GM23338 (cell line): Measurements from ENCODE around the gene EXO1. TPM values are rescaled to one million over a fixed set of nuclear protein-coding genes. Genes with fewer than 3 reads are reported as not detected.

Source experiments
- ATAC-seq: fragments of 200-7000 bp; cut with Tn5 transposase; 3 replicates; pipeline ENCODE4 v1.9.1; 2020
- DNase-seq: peaks from one replicate; pipeline ENCODE4 v3.0.0-alpha.2; 2015; ENCODE audit warnings: low spot score
- H2AFZ ChIP-seq: fragments of 200-600 bp; sonication (generic); 2 replicates; pipeline ENCODE4 v1.8.0; 2016; ENCODE audit warnings: antibody characterized with exemption, mild to moderate bottlenecking, moderate library complexity
- H3F3A ChIP-seq: fragments of 200-600 bp; sonication (generic); replicated peaks from 2 replicates; pipeline ENCODE4 v1.8.0; 2017; ENCODE audit warnings: antibody characterized with exemption, mixed run types, low read depth
- H3K27ac ChIP-seq: fragments of 200-600 bp; sonication (generic); 2 replicates; pipeline ENCODE4 v1.6.1; 2016; ENCODE audit warnings: low read depth
- H3K27me3 ChIP-seq: fragments of 200-600 bp; sonication (generic); 2 replicates; pipeline ENCODE4 v1.8.0; 2016; ENCODE audit warnings: mild to moderate bottlenecking, mixed run types, moderate library complexity; ENCODE audit not compliant: insufficient read depth
- H3K36me3 ChIP-seq: fragments of 200-600 bp; sonication (generic); 2 replicates; pipeline ENCODE4 v1.8.0; 2016; ENCODE audit warnings: mild to moderate bottlenecking; ENCODE audit not compliant: insufficient read depth
- H3K4me1 ChIP-seq: fragments of 200-600 bp; sonication (generic); 2 replicates; pipeline ENCODE4 v1.8.0; 2016; ENCODE audit warnings: mild to moderate bottlenecking, moderate library complexity; ENCODE audit not compliant: insufficient read depth
- H3K4me2 ChIP-seq: fragments of 200-600 bp; sonication (generic); 2 replicates; pipeline ENCODE4 v1.7.1; 2017; ENCODE audit warnings: mixed run types
- H3K4me3 ChIP-seq: fragments of 200-600 bp; sonication (generic); 2 replicates; pipeline ENCODE4 v1.6.1; 2016; ENCODE audit warnings: mixed run types
- H3K79me2 ChIP-seq: fragments of 200-600 bp; sonication (generic); replicated peaks from 2 replicates; pipeline ENCODE4 v1.8.0; 2017; ENCODE audit warnings: mild to moderate bottlenecking; ENCODE audit not compliant: insufficient read depth
- H3K9me2 ChIP-seq: fragments of 200-600 bp; sonication (generic); 2 replicates; pipeline ENCODE4 v1.8.0; 2017; ENCODE audit not compliant: insufficient read depth
- H4K20me1 ChIP-seq: fragments of 200-600 bp; sonication (generic); replicated peaks from 2 replicates; pipeline ENCODE4 v1.8.0; 2017; ENCODE audit warnings: mild to moderate bottlenecking; ENCODE audit not compliant: insufficient read depth
- H3K27ac Mint-ChIP-seq: 2 replicates; pipeline ENCODE4 v1.8.0; 2020; ENCODE audit warnings: inconsistent platforms, mild to moderate bottlenecking, moderate library complexity, mixed read lengths
- H3K27me3 Mint-ChIP-seq: 3 replicates; pipeline ENCODE4 v1.8.0; 2022; ENCODE audit warnings: low read depth, mild to moderate bottlenecking, moderate library complexity, mixed read lengths, inconsistent platforms; ENCODE audit not compliant: insufficient read depth, poor library complexity
- H3K36me3 Mint-ChIP-seq: 3 replicates; pipeline ENCODE4 v1.8.0; 2021; ENCODE audit warnings: low read depth, mild to moderate bottlenecking, inconsistent platforms, moderate library complexity, mixed read lengths
- H3K4me1 Mint-ChIP-seq: 3 replicates; pipeline ENCODE4 v1.8.0; 2020; ENCODE audit warnings: mild to moderate bottlenecking, inconsistent platforms, mixed read lengths
- H3K4me3 Mint-ChIP-seq: 3 replicates; pipeline ENCODE4 v1.8.0; 2021; ENCODE audit warnings: moderate library complexity, mild to moderate bottlenecking, inconsistent platforms, mixed read lengths
- H3K9me3 Mint-ChIP-seq: 3 replicates; pipeline ENCODE4 v1.8.0; 2020; ENCODE audit warnings: moderate library complexity, mild to moderate bottlenecking, inconsistent platforms, mixed read lengths
- CREB1 ChIP-seq: fragments of 250-450 bp; sonication (Bioruptor Pico); IDR thresholded peaks from 2 replicates; pipeline ENCODE4 v1.5.0; 2020; ENCODE audit warnings: low read depth, mild to moderate bottlenecking, moderate library complexity
- EZH2 ChIP-seq: fragments of 200-600 bp; sonication (generic); IDR thresholded peaks from one replicate; pipeline ENCODE4 v1.8.0; 2017; ENCODE audit warnings: antibody characterized with exemption, mild to moderate bottlenecking, low read depth; ENCODE audit not compliant: unreplicated experiment
- EZH2phosphoT487 ChIP-seq: fragments of 200-600 bp; sonication (generic); IDR thresholded peaks from one replicate; pipeline ENCODE4 v1.8.1; 2018; ENCODE audit warnings: antibody characterized with exemption; ENCODE audit not compliant: unreplicated experiment
- JUNB ChIP-seq: IDR thresholded peaks from one replicate; pipeline ENCODE4 v1.6.1; 2016; ENCODE audit warnings: antibody characterized with exemption; ENCODE audit not compliant: unreplicated experiment
- NANOG ChIP-seq: IDR thresholded peaks from 2 replicates; pipeline ENCODE4 v1.6.1; 2016; ENCODE audit warnings: antibody characterized with exemption, borderline replicate concordance
- POLR2AphosphoS5 ChIP-seq: IDR thresholded peaks from 2 replicates; pipeline ENCODE4 v1.6.1; 2016; ENCODE audit warnings: antibody characterized with exemption, low read depth
- STAT1 ChIP-seq: IDR thresholded peaks from one replicate; pipeline ENCODE4 v1.6.1; 2016; ENCODE audit warnings: antibody characterized with exemption; ENCODE audit not compliant: unreplicated experiment
- ZNF114 ChIP-seq: fragments of 250-450 bp; sonication (Bioruptor Pico); IDR thresholded peaks from 2 replicates; pipeline ENCODE4 v1.5.0; 2020; ENCODE audit warnings: mild to moderate bottlenecking, moderate library complexity
- ZNF331 ChIP-seq: fragments of 250-450 bp; sonication (Bioruptor Pico); IDR thresholded peaks from 2 replicates; pipeline ENCODE4 v1.5.0; 2020; ENCODE audit warnings: low read depth, mild to moderate bottlenecking, moderate library complexity
- polyA plus RNA-seq: library from polyadenylated mRNA; unstranded; fragments of >200 nt; fragmentation: Nextera tagmentation; extraction: Ambion mirVana; gene quantifications from 2 replicates; pipeline ENCODE4 v1.2.1, GENCODE V29; 2016
- total RNA-seq: library from RNA; depleted of rRNA; stranded (reverse); fragments of >200 nt; shearing (Covaris generic); gene quantifications from 2 replicates; pipeline ENCODE4 v1.2.3, GENCODE V29; 2014
- TF ChIP-seq, protein P1 (sequence below): IDR thresholded peaks from one replicate; pipeline ENCODE4 v1.6.1; 2018; ENCODE audit warnings: antibody characterized with exemption; ENCODE audit not compliant: unreplicated experiment
- TF ChIP-seq, protein P2 (sequence below): fragments of 250-450 bp; sonication (Bioruptor Pico); IDR thresholded peaks from 2 replicates; pipeline ENCODE4 v1.5.0; 2020; ENCODE audit warnings: mild to moderate bottlenecking, moderate library complexity
- TF ChIP-seq, protein P3 (sequence below), 2 experiments: fragments of 200-600 bp in 1 of 2; sonication (generic) in 1 of 2; conservative IDR thresholded peaks; 2 replicates each; pipeline versions ENCODE4 v1.5.1 to v1.6.1; 2016 to 2017; ENCODE audit warnings: antibody characterized with exemption in 2 of 2, low read depth in 2 of 2, mild to moderate bottlenecking in 2 of 2, moderate library complexity in 1 of 2
- TF ChIP-seq, protein P4 (sequence below): IDR thresholded peaks from 2 replicates; pipeline ENCODE4 v1.6.1; 2016; ENCODE audit warnings: antibody characterized with exemption

Gene EXO1
- total and polyA plus RNA-seq, 2 experiments from 2014 or later: 16.2 to 34.0 TPM

DNA sequence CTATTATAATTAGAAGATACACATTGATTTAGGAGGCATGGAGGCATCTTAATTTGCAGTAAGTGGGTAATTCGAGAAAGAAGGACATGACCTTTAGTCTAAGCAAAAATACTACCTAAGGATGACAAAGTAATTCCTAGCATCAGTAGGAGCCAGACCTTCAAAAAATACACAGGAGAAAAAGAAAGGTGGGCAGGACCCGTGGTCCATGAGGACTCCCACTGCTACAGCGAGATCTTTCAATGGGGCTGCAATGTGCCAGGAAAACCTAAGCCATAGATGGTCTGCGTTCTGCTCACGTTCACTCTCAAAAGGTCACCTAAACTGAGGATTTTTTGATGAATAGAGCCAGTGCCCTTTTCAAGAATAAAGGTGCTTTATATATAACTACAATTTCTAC lies 10.6 kb upstream of the EXO1 start:
- no peak overlapping the region for H3K27ac ChIP-seq

More for the DNA sequence above, 10.6 kb upstream of the EXO1 start:
- Mint-ChIP-seq H3K27ac (no peak overlapping the region), H3K4me1 (no peaks in the 10 kb centered on the region), H3K27me3 (no peaks in the 10 kb centered on the region), H3K9me3 (no peaks in the 10 kb centered on the region), H3K4me3 (no peak overlapping the region), H3K36me3 (no peaks in the 10 kb centered on the region)
- Histone ChIP-seq H3F3A (no peaks in the 10 kb centered on the region), H3K27me3 (no peaks in the 10 kb centered on the region), H3K4me3 (no peak overlapping the region), H3K4me1 (no peaks in the 10 kb centered on the region), H3K4me2 (no peak overlapping the region), H4K20me1 (no peaks in the 10 kb centered on the region), H3K9me2 (no peaks in the 10 kb centered on the region), H2AFZ (no peak overlapping the region), H3K36me3 (no peaks in the 10 kb centered on the region), H3K79me2 (no peaks in the 10 kb centered on the region)
- no peak for TF ChIP-seq STAT1
- TF ChIP-seq, protein P1, sequence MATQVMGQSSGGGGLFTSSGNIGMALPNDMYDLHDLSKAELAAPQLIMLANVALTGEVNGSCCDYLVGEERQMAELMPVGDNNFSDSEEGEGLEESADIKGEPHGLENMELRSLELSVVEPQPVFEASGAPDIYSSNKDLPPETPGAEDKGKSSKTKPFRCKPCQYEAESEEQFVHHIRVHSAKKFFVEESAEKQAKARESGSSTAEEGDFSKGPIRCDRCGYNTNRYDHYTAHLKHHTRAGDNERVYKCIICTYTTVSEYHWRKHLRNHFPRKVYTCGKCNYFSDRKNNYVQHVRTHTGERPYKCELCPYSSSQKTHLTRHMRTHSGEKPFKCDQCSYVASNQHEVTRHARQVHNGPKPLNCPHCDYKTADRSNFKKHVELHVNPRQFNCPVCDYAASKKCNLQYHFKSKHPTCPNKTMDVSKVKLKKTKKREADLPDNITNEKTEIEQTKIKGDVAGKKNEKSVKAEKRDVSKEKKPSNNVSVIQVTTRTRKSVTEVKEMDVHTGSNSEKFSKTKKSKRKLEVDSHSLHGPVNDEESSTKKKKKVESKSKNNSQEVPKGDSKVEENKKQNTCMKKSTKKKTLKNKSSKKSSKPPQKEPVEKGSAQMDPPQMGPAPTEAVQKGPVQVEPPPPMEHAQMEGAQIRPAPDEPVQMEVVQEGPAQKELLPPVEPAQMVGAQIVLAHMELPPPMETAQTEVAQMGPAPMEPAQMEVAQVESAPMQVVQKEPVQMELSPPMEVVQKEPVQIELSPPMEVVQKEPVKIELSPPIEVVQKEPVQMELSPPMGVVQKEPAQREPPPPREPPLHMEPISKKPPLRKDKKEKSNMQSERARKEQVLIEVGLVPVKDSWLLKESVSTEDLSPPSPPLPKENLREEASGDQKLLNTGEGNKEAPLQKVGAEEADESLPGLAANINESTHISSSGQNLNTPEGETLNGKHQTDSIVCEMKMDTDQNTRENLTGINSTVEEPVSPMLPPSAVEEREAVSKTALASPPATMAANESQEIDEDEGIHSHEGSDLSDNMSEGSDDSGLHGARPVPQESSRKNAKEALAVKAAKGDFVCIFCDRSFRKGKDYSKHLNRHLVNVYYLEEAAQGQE: no peak
- no peak for TF ChIP-seq EZH2phosphoT487
- no peak for TF ChIP-seq CREB1
- no peak for TF ChIP-seq JUNB
- TF ChIP-seq EZH2: no peak
- TF ChIP-seq ZNF114 (CRISPR knock-in tag): no peak
- TF ChIP-seq, protein P2, sequence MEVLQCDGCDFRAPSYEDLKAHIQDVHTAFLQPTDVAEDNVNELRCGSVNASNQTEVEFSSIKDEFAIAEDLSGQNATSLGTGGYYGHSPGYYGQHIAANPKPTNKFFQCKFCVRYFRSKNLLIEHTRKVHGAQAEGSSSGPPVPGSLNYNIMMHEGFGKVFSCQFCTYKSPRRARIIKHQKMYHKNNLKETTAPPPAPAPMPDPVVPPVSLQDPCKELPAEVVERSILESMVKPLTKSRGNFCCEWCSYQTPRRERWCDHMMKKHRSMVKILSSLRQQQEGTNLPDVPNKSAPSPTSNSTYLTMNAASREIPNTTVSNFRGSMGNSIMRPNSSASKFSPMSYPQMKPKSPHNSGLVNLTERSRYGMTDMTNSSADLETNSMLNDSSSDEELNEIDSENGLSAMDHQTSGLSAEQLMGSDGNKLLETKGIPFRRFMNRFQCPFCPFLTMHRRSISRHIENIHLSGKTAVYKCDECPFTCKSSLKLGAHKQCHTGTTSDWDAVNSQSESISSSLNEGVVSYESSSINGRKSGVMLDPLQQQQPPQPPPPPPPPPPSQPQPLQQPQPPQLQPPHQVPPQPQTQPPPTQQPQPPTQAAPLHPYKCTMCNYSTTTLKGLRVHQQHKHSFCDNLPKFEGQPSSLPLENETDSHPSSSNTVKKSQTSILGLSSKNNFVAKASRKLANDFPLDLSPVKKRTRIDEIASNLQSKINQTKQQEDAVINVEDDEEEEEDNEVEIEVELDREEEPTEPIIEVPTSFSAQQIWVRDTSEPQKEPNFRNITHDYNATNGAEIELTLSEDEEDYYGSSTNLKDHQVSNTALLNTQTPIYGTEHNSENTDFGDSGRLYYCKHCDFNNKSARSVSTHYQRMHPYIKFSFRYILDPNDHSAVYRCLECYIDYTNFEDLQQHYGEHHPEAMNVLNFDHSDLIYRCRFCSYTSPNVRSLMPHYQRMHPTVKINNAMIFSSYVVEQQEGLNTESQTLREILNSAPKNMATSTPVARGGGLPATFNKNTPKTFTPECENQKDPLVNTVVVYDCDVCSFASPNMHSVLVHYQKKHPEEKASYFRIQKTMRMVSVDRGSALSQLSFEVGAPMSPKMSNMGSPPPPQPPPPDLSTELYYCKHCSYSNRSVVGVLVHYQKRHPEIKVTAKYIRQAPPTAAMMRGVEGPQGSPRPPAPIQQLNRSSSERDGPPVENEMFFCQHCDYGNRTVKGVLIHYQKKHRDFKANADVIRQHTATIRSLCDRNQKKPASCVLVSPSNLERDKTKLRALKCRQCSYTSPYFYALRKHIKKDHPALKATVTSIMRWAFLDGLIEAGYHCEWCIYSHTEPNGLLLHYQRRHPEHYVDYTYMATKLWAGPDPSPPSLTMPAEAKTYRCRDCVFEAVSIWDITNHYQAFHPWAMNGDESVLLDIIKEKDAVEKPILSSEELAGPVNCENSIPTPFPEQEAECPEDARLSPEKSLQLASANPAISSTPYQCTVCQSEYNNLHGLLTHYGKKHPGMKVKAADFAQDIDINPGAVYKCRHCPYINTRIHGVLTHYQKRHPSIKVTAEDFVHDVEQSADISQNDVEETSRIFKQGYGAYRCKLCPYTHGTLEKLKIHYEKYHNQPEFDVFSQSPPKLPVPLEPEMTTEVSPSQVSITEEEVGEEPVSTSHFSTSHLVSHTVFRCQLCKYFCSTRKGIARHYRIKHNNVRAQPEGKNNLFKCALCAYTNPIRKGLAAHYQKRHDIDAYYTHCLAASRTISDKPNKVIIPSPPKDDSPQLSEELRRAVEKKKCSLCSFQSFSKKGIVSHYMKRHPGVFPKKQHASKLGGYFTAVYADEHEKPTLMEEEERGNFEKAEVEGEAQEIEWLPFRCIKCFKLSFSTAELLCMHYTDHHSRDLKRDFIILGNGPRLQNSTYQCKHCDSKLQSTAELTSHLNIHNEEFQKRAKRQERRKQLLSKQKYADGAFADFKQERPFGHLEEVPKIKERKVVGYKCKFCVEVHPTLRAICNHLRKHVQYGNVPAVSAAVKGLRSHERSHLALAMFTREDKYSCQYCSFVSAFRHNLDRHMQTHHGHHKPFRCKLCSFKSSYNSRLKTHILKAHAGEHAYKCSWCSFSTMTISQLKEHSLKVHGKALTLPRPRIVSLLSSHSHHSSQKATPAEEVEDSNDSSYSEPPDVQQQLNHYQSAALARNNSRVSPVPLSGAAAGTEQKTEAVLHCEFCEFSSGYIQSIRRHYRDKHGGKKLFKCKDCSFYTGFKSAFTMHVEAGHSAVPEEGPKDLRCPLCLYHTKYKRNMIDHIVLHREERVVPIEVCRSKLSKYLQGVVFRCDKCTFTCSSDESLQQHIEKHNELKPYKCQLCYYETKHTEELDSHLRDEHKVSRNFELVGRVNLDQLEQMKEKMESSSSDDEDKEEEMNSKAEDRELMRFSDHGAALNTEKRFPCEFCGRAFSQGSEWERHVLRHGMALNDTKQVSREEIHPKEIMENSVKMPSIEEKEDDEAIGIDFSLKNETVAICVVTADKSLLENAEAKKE (CRISPR knock-in tag): no peak
- TF ChIP-seq, protein P3, sequence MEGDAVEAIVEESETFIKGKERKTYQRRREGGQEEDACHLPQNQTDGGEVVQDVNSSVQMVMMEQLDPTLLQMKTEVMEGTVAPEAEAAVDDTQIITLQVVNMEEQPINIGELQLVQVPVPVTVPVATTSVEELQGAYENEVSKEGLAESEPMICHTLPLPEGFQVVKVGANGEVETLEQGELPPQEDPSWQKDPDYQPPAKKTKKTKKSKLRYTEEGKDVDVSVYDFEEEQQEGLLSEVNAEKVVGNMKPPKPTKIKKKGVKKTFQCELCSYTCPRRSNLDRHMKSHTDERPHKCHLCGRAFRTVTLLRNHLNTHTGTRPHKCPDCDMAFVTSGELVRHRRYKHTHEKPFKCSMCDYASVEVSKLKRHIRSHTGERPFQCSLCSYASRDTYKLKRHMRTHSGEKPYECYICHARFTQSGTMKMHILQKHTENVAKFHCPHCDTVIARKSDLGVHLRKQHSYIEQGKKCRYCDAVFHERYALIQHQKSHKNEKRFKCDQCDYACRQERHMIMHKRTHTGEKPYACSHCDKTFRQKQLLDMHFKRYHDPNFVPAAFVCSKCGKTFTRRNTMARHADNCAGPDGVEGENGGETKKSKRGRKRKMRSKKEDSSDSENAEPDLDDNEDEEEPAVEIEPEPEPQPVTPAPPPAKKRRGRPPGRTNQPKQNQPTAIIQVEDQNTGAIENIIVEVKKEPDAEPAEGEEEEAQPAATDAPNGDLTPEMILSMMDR (conservative IDR thresholded peaks at IDR 0.05; ENCODE audit: low read depth in 2 of 2): no peak
- no peak for TF ChIP-seq NANOG
- no peak for TF ChIP-seq POLR2AphosphoS5
- TF ChIP-seq, protein P4, sequence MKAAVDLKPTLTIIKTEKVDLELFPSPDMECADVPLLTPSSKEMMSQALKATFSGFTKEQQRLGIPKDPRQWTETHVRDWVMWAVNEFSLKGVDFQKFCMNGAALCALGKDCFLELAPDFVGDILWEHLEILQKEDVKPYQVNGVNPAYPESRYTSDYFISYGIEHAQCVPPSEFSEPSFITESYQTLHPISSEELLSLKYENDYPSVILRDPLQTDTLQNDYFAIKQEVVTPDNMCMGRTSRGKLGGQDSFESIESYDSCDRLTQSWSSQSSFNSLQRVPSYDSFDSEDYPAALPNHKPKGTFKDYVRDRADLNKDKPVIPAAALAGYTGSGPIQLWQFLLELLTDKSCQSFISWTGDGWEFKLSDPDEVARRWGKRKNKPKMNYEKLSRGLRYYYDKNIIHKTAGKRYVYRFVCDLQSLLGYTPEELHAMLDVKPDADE: no peak
- TF ChIP-seq ZNF331: no peak
- DNase-seq (no peak), ATAC-seq (no peak)
